ENCODE data around the gene C15orf62. TPM values are rescaled to one million over a fixed set of nuclear protein-coding genes. Genes with fewer than 3 reads are reported as not detected.

The C15orf62 gene
- polyA plus RNA-seq, 1 donor from 2014 or later, result not detected

GRCh38 chr15:40743485-40743901 lies 26.3 kb upstream of the C15orf62 start:
- Histone ChIP-seq H3F3A (ENCODE audit: insufficient read depth, low read length, poor library complexity, severe bottlenecking) (no peaks in the 10 kb centered on the region), H3K9me3 (ENCODE audit: low read length) (no peaks in the 10 kb centered on the region), H3K4me3 (ENCODE audit: low read length) (no peak overlapping the region), H4K20me1 (ENCODE audit: insufficient read depth) (no peaks in the 10 kb centered on the region), H3K79me2 (replicated peaks; ENCODE audit: insufficient read depth, low read length) (no peaks in the 10 kb centered on the region), H3K27me3 (ENCODE audit: insufficient read depth, low read depth, low read length) (no peaks in the 10 kb centered on the region), H3K9me2 (ENCODE audit: insufficient read depth, low read length) (no peaks in the 10 kb centered on the region), H3K4me2 (ENCODE audit: low read length) (no peak overlapping the region), H3K36me3 (ENCODE audit: insufficient read depth, low read length) (no peaks in the 10 kb centered on the region), H3K27ac (ENCODE audit: low read length) (no peak overlapping the region), H2AFZ (ENCODE audit: low read depth, low read length) (no peak overlapping the region), H3K9ac (ENCODE audit: low read length) (no peak overlapping the region)
- no peak for TF ChIP-seq RAD21 (conservative IDR thresholded peaks at IDR 0.05)
- TF ChIP-seq POLR2AphosphoS5 (IDR thresholded peaks at IDR 0.05), result no peak
- no peak for TF ChIP-seq CTCF (IDR thresholded peaks at IDR 0.05; ENCODE audit: poor library complexity, severe bottlenecking)
- TF ChIP-seq EZH2 (IDR thresholded peaks at IDR 0.05; ENCODE audit: borderline replicate concordance, insufficient read depth, low read length, poor library complexity, severe bottlenecking), result no peak
- TF ChIP-seq SMC3 (conservative IDR thresholded peaks at IDR 0.05; ENCODE audit: poor library complexity), result no peak
- TF ChIP-seq, protein P1, sequence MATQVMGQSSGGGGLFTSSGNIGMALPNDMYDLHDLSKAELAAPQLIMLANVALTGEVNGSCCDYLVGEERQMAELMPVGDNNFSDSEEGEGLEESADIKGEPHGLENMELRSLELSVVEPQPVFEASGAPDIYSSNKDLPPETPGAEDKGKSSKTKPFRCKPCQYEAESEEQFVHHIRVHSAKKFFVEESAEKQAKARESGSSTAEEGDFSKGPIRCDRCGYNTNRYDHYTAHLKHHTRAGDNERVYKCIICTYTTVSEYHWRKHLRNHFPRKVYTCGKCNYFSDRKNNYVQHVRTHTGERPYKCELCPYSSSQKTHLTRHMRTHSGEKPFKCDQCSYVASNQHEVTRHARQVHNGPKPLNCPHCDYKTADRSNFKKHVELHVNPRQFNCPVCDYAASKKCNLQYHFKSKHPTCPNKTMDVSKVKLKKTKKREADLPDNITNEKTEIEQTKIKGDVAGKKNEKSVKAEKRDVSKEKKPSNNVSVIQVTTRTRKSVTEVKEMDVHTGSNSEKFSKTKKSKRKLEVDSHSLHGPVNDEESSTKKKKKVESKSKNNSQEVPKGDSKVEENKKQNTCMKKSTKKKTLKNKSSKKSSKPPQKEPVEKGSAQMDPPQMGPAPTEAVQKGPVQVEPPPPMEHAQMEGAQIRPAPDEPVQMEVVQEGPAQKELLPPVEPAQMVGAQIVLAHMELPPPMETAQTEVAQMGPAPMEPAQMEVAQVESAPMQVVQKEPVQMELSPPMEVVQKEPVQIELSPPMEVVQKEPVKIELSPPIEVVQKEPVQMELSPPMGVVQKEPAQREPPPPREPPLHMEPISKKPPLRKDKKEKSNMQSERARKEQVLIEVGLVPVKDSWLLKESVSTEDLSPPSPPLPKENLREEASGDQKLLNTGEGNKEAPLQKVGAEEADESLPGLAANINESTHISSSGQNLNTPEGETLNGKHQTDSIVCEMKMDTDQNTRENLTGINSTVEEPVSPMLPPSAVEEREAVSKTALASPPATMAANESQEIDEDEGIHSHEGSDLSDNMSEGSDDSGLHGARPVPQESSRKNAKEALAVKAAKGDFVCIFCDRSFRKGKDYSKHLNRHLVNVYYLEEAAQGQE (IDR thresholded peaks at IDR 0.05; ENCODE audit: borderline replicate concordance), result no peak
- TF ChIP-seq EP300 (conservative IDR thresholded peaks at IDR 0.05; ENCODE audit: poor library complexity, severe bottlenecking), result no peak
- TF ChIP-seq MXI1 (conservative IDR thresholded peaks at IDR 0.05; ENCODE audit: poor library complexity, severe bottlenecking), result no peak

GRCh38 chr15:40743921-40744814 lies 25.6 kb upstream of the C15orf62 start:
- Histone ChIP-seq H3K4me2 (ENCODE audit: low read length) (no peak overlapping the region), H3K9me2 (ENCODE audit: insufficient read depth, low read length) (no peaks in the 10 kb centered on the region), H3K27ac (ENCODE audit: low read length) (no peak overlapping the region), H3K79me2 (replicated peaks; ENCODE audit: insufficient read depth, low read length) (no peaks in the 10 kb centered on the region), H3K4me3 (ENCODE audit: low read length) (no peak overlapping the region), H3K27me3 (ENCODE audit: insufficient read depth, low read depth, low read length) (no peaks in the 10 kb centered on the region), H3K9ac (ENCODE audit: low read length) (no peak overlapping the region), H2AFZ (ENCODE audit: low read depth, low read length) (no peak overlapping the region), H4K20me1 (ENCODE audit: insufficient read depth) (no peaks in the 10 kb centered on the region), H3K9me3 (ENCODE audit: low read length) (no peaks in the 10 kb centered on the region), H3F3A (ENCODE audit: insufficient read depth, low read length, poor library complexity, severe bottlenecking) (no peaks in the 10 kb centered on the region), H3K36me3 (ENCODE audit: insufficient read depth, low read length) (no peaks in the 10 kb centered on the region)
- no peak for TF ChIP-seq CTCF (IDR thresholded peaks at IDR 0.05; ENCODE audit: poor library complexity, severe bottlenecking)
- TF ChIP-seq EP300 (conservative IDR thresholded peaks at IDR 0.05; ENCODE audit: poor library complexity, severe bottlenecking), result no peak
- no peak for TF ChIP-seq EZH2 (IDR thresholded peaks at IDR 0.05; ENCODE audit: borderline replicate concordance, insufficient read depth, low read length, poor library complexity, severe bottlenecking)
- TF ChIP-seq MXI1 (conservative IDR thresholded peaks at IDR 0.05; ENCODE audit: poor library complexity, severe bottlenecking), result no peak
- TF ChIP-seq, protein P1 (IDR thresholded peaks at IDR 0.05; ENCODE audit: borderline replicate concordance), result no peak
- TF ChIP-seq RAD21 (conservative IDR thresholded peaks at IDR 0.05), result no peak
- TF ChIP-seq TAF1 (IDR thresholded peaks at IDR 0.05; ENCODE audit: low read depth), result no peak

All from neural cell (in vitro differentiated cells).